WERI-Rb-1 (cell line): Measurements from ENCODE around the gene GRPEL2.
A peak's percentile ranks its signal among the peaks of the same experiment; 100 is the strongest.
"Not testable (repeated sequence)": the region's sequence is repeated elsewhere in the genome, so short reads cannot be mapped to it uniquely, and the experiment has no call there.

ENCODE experiments used
- DNase-seq: peaks from one replicate; pipeline ENCODE4 v3.0.0-alpha.2; 2020
- H3K27ac ChIP-seq: fragments of 250-450 bp; sonication (Bioruptor Pico); 2 replicates; pipeline ENCODE4 v1.5.1; 2020; ENCODE audit warnings: mild to moderate bottlenecking, moderate library complexity
- H3K27me3 ChIP-seq: fragments of 250-450 bp; sonication (Bioruptor Pico); 2 replicates; pipeline ENCODE4 v1.5.1; 2021; ENCODE audit warnings: mild to moderate bottlenecking, low read depth, moderate library complexity; ENCODE audit not compliant: insufficient read depth, severe bottlenecking
- H3K36me3 ChIP-seq: fragments of 250-450 bp; sonication (Bioruptor Pico); 2 replicates; pipeline ENCODE4 v1.5.1; 2020; ENCODE audit warnings: mild to moderate bottlenecking, moderate library complexity
- H3K4me3 ChIP-seq: 2 replicates; pipeline ENCODE4 v1.5.1; 2011; ENCODE audit warnings: low read depth, mild to moderate bottlenecking, control low read depth, low read length
- H3K9me3 ChIP-seq: fragments of 250-450 bp; sonication (Bioruptor Pico); 2 replicates; pipeline ENCODE4 v1.5.1; 2021; ENCODE audit warnings: mild to moderate bottlenecking, moderate library complexity; ENCODE audit not compliant: severe bottlenecking
- TF ChIP-seq, protein P1 (sequence below): IDR thresholded peaks from 2 replicates; pipeline ENCODE4 v1.5.1; 2011; ENCODE audit warnings: low read depth, mild to moderate bottlenecking, control low read depth, inconsistent platforms, low read length

GRPEL2 gene

DNA sequence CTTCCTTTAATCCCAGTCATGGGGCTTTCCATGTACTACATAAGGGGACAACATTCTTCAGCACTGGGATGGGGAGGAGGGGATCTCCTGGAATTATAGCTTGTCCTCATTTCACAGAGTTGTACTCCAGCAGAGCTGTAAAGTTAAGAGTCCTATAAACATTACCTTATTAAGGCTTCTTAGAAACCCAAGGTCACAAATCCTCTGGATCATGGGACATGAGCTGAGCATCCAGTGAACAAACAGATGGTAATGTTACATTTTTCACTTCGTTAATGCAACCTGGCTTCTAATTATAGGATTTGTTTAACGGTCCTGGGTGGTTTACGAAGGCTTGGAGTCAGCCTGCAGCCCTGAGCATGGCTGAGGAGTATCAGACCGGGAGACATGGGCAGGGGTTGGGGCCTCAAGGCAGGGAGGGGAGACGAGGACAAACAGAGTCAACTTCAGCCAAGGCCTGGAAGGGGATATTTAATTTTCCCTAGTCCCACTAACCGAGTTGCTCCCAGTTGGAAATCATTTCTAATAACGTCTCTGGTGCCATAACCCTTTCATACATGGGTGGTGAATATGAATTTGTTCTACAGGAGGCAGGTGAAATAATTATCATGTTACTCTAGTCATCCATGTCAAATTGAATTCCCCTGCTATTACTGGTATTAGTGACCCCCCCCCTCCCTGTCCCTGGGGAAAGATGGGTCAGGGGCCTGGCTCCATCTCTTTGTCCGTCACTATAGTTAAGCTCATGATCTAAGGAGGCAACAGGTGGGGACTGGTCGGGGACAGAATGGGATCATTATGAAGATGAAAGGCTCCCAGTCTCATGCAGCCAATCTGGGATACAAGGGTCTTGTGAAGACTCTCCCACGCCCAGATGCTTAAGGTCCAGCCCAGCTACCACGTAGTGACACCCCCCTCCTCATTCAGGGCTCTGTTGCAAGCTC, 44.5 kb downstream of the GRPEL2 start:
- Histone ChIP-seq H3K9me3 (no peaks in the 10 kb centered on the region), H3K27me3 (no peaks in the 10 kb centered on the region), H3K4me3 (no peak overlapping the region), H3K36me3 (no peaks in the 10 kb centered on the region), H3K27ac (peak overlapping the region; percentile 68)
- TF ChIP-seq, protein P1, sequence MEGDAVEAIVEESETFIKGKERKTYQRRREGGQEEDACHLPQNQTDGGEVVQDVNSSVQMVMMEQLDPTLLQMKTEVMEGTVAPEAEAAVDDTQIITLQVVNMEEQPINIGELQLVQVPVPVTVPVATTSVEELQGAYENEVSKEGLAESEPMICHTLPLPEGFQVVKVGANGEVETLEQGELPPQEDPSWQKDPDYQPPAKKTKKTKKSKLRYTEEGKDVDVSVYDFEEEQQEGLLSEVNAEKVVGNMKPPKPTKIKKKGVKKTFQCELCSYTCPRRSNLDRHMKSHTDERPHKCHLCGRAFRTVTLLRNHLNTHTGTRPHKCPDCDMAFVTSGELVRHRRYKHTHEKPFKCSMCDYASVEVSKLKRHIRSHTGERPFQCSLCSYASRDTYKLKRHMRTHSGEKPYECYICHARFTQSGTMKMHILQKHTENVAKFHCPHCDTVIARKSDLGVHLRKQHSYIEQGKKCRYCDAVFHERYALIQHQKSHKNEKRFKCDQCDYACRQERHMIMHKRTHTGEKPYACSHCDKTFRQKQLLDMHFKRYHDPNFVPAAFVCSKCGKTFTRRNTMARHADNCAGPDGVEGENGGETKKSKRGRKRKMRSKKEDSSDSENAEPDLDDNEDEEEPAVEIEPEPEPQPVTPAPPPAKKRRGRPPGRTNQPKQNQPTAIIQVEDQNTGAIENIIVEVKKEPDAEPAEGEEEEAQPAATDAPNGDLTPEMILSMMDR, result no peak
- DNase-seq, result peak; percentile 94

DNA sequence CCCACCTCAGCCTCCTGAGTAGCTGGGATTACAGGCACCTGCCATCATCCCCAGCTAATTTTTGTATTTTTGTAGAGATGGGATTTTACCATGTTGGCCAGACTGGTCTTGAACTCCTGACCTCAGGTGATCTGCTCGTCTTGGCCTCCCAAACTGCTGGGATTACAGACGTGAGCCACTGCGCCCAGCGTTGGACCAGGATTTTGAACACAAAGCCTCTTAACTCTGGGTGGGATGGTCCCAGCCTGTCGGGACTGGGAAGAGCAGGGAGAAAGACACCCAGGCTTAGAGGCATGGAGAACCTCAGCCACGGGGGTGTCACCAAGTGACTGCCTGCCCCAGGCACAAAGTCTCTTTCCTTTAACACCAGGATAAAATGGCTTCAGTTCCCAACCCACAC, 45.8 kb downstream of the GRPEL2 start:
- H3K27me3 ChIP-seq, H3K36me3 ChIP-seq, H3K4me3 ChIP-seq, H3K9me3 ChIP-seq: not testable (repeated sequence)
- peak overlapping the region; percentile 68 for H3K27ac ChIP-seq
- peak; percentile 91 for DNase-seq

DNA sequence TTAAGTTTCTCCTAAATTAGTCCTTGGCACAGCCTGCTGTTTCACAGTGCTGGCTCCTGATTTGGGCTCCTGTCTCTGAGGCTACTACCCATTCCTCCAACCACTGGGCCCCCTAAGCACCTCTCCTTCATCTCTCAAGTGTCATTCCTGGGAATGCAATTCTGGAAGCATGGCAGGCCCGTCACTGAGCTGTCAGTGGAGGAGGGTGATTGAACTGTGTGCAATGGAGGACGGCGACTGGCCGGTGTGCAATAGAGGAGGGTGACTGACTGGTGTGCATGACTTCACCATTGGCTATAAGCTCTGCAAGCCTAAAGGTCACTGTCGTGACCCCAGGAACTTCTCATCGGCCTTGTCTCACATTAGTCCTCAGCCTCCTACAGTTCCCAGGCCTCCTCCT, 46.2 kb downstream of the GRPEL2 start:
- Histone ChIP-seq H3K4me3 (no peak overlapping the region), H3K36me3 (no peaks in the 10 kb centered on the region), H3K27me3 (no peaks in the 10 kb centered on the region), H3K27ac (peak overlapping the region; percentile 68), H3K9me3 (no peaks in the 10 kb centered on the region)
- TF ChIP-seq, protein P1, result no peak
- peak; percentile 25 for DNase-seq

DNA sequence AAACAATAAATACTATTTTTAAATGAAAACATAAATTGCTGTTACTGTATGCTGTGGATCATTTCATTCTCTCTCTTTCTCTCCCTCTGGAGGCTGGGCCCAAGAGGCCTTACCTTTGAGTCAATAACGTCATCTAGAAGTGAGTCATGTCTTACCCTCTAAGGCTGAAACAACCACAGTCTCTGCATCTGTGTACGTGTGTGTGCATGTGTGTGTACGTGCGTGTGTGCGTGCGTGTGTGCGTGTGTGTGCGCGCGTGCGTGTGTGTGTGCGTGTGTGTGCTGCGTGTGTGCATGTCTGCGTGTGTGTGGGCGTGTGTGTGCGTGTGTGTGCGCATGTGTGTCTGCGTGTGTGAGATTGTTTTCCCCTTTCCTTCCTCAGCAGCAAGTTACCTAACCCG, 47.4 kb downstream of the GRPEL2 start:
- no peak overlapping the region for H3K27ac ChIP-seq
- no peak overlapping the region for H3K4me3 ChIP-seq
- H3K27me3 ChIP-seq, result no peaks in the 10 kb centered on the region
- DNase-seq, result no peak
- H3K36me3 ChIP-seq, result no peaks in the 10 kb centered on the region
- H3K9me3 ChIP-seq, result no peaks in the 10 kb centered on the region
- TF ChIP-seq, protein P1, result no peak

DNA sequence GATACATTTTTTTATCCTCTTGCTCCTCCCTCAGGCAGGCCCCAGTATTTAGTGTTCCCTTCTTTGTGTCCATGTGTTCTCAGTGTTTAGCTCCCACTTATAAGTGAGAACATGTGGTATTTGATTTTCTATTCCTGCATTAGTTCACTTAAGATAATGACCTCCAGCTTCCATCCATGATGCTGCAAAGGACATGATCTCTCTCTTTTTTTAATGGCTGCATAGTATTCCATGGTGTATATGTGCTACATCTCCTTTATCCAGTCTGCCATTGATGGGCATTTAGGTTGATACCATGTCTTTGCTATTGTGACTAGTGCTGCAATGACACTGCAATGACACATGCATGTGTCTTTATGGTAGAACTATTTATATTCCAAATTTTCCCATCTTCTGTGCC, 49.7 kb downstream of the GRPEL2 start:
- not testable (repeated sequence) for H3K27ac ChIP-seq, DNase-seq, H3K36me3 ChIP-seq, H3K27me3 ChIP-seq, H3K4me3 ChIP-seq, H3K9me3 ChIP-seq

DNA sequence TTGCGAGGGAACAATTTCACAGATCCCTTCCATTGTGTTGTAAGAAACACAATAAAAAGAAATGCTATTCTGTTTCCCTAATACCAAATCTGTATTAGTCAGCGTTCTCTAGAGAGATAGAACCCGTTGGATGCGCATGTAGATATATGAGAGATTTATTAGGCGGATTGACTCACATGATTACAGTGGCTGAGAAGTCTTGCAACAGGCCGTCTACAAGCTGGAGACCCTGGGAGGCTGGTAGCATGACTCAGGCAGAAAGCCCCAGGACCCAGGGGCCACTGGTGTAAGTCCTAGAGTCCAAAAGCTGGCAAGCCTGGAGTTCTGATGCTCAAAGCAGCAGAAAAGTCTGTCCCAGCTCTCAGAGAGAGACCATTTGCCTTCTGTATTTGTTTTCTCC, 52.2 kb downstream of the GRPEL2 start:
- H3K9me3 ChIP-seq, result no peaks in the 10 kb centered on the region
- DNase-seq, result no peak
- no peak overlapping the region for H3K27ac ChIP-seq
- no peak overlapping the region for H3K4me3 ChIP-seq
- H3K27me3 ChIP-seq, result no peaks in the 10 kb centered on the region
- TF ChIP-seq, protein P1, result no peak
- H3K36me3 ChIP-seq, result no peaks in the 10 kb centered on the region

DNA sequence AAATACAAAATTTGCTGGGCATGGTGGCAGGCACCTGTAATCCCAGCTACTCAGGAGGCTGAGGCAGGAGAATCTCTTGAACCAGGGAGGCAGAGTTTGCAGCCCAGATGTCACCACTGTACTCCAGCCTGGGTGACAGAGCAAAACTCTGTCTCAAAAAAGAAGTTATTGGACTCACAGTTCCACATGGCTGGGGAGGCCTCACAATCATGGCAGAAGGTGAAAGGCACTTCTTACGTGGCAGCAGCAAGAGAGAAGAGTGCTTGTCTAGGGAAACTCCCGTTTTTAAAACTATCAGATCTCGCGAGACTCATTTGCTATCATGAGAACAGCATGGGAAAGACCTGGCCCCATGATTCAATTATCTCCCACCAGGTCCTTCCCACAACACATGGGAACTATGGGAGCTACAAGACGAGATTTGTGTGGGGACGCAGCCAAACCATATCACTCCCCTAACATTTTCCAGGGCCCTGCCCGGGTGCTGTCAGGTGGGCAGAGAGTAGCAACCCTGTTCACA, 53.5 kb downstream of the GRPEL2 start:
- H3K27ac ChIP-seq, H3K9me3 ChIP-seq, H3K27me3 ChIP-seq, H3K4me3 ChIP-seq, DNase-seq, H3K36me3 ChIP-seq: not testable (repeated sequence)
